ENCODE measurements around the gene FAM184A. TPM values are rescaled to one million over a fixed set of nuclear protein-coding genes. Genes with fewer than 3 reads are reported as not detected.

The FAM184A gene
- total and polyA plus RNA-seq, 2 of the 13 experiments (the other 11 are each of a cell fraction or from before 2014, with no cell fraction given), result 7.0 to 18.0 TPM

DNA sequence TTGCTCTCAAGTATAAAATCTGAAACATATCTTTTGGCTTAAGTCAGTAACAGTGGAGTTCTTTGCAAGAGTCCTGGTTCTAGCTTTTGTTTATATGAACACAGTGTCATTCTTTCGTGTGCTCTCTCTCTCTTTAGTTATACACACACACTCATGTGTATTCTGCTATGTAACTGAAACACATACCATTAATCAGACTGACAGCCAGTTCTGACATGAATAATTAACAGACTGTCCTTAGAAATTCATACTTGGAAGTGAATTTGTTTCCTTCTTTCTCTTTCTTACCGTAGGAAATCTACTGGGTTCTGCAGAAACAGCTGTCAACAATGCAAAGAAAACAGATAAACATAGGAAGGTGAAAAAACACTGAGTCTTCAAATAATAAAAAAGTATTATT lies 146.0 kb downstream of the FAM184A start:
- POLR2A ChIA-PET, result no interaction called here

More for the DNA sequence above, 146.0 kb downstream of the FAM184A start:
- peaks cover 20% of the 10 kb centered on the region for H3K79me2 ChIP-seq (ENCODE audit: insufficient read depth, low read length)
- intact Hi-C loops (cut with micrococcal nuclease; ENCODE audit: unreplicated experiment), result loop anchor here (1.0 to 10.0 kb wide), 2 partner anchors 31 to 1072 kb away; no protein-coding TSS in a partner anchor
- H3K36me3 ChIP-seq (replicated peaks in 1 of 2; ENCODE audit: control insufficient read depth in 1 of 2, insufficient read depth in 2 of 2, low read length in 2 of 2), result peaks cover 3 to 22% of the 10 kb centered on the region in 2 experiments; a peak in 3 of 5 replicates
- WGBS (ENCODE audit: low lambda C conversion rate), result 90% methylated on average over 2 of the region's 2 CpGs
- no TSS peak for BruUV-seq (replicated peaks)
- H3K27me3 ChIP-seq (ENCODE audit: control insufficient read depth in 1 of 2, insufficient read depth in 2 of 2, low read length in 2 of 2), result no peaks in the 10 kb centered on the region; a peak in 1 of 5 replicates
- no peak overlapping the region for H2AFZ ChIP-seq (ENCODE audit: low read length)
- CTCF ChIA-PET (ENCODE audit: low intra/inter-chr PET ratio, low total read pairs), result no interaction called here
- ATAC-seq (no peak), FAIRE-seq (no peak), DNase-seq (ENCODE audit: low spot score) (no peak)
- no peaks in the 10 kb centered on the region; the same call in 1 of the 2 replicates for H4K20me1 ChIP-seq (ENCODE audit: insufficient read depth, low read length)
- peaks cover 31% of the 10 kb centered on the region for H3K4me1 ChIP-seq (ENCODE audit: insufficient read depth, low read length)
- no peaks in the 10 kb centered on the region for H3K9me3 ChIP-seq (ENCODE audit: low read length)
- in situ Hi-C loops (cut with HindIII; ENCODE audit: extremely low pct_ligation_motif_present, low pct_unique_long_range_greater_than_20kb), result no loop called here
- no peak overlapping the region for H3K27ac ChIP-seq (ENCODE audit: extremely low read length, insufficient read depth, low read length)
- TF ChIP-seq ZNF674 (CRISPR knock-in tag; IDR thresholded peaks at IDR 0.05; ENCODE audit: low read depth), result no peak
- no peak for TF ChIP-seq ZNF34 (CRISPR knock-in tag; IDR thresholded peaks at IDR 0.05; ENCODE audit: borderline replicate concordance)
- no peak for TF ChIP-seq FLYWCH1 (CRISPR knock-in tag; IDR thresholded peaks at IDR 0.05)
- TF ChIP-seq HOXD1 (CRISPR knock-in tag; IDR thresholded peaks at IDR 0.05), result no peak
- no peak for TF ChIP-seq ZNF777 (CRISPR knock-in tag; IDR thresholded peaks at IDR 0.05)
- no peak for TF ChIP-seq ZNF280B (CRISPR knock-in tag; IDR thresholded peaks at IDR 0.05; ENCODE audit: borderline replicate concordance)
- TF ChIP-seq, protein P1, sequence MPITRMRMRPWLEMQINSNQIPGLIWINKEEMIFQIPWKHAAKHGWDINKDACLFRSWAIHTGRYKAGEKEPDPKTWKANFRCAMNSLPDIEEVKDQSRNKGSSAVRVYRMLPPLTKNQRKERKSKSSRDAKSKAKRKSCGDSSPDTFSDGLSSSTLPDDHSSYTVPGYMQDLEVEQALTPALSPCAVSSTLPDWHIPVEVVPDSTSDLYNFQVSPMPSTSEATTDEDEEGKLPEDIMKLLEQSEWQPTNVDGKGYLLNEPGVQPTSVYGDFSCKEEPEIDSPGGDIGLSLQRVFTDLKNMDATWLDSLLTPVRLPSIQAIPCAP (CRISPR knock-in tag; IDR thresholded peaks at IDR 0.05; ENCODE audit: low read depth), result no peak
- no peak for TF ChIP-seq HOXA7 (CRISPR knock-in tag; IDR thresholded peaks at IDR 0.05)
- TF ChIP-seq, protein P2, sequence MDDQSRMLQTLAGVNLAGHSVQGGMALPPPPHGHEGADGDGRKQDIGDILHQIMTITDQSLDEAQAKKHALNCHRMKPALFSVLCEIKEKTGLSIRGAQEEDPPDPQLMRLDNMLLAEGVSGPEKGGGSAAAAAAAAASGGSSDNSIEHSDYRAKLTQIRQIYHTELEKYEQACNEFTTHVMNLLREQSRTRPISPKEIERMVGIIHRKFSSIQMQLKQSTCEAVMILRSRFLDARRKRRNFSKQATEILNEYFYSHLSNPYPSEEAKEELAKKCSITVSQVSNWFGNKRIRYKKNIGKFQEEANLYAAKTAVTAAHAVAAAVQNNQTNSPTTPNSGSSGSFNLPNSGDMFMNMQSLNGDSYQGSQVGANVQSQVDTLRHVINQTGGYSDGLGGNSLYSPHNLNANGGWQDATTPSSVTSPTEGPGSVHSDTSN (CRISPR knock-in tag; IDR thresholded peaks at IDR 0.05; ENCODE audit: borderline replicate concordance), result no peak
- H3K4me3 ChIP-seq (replicated peaks in 1 of 3; ENCODE audit: insufficient read depth in 1 of 3, low read depth in 2 of 3, low read length in 3 of 3), result no peak overlapping the region
- no peak overlapping the region for H3K9ac ChIP-seq (ENCODE audit: insufficient read depth, low read depth, low read length)
- no peak overlapping the region for H3K4me2 ChIP-seq (ENCODE audit: low read depth, low read length)
